Heart right ventricle (tissue), 16 donors: ENCODE results near the gene RANBP10. TPM values are rescaled to one million over a fixed set of nuclear protein-coding genes. Genes with fewer than 3 reads are reported as not detected.

ENCODE experiments used
- ATAC-seq, 8 donors: fragments of 200-7000 bp; cut with Tn5 transposase; one replicate each; pipeline ENCODE4 v1.9.1; 2020; ENCODE audit warnings: mild to moderate bottlenecking in 8 of 8, moderate library complexity in 8 of 8, moderate number of reproducible peaks in 1 of 8
- DNase-seq, 2 donors: peaks; one replicate each; pipeline ENCODE4 v3.0.0-alpha.2; 2020
- H3K27ac ChIP-seq, 10 donors: fragments of 200-600 bp; sonication (generic) in 2 of 10; one replicate each; pipeline versions ENCODE4 v1.5.0 to v1.8.0; 2020 to 2022; ENCODE audit warnings: mild to moderate bottlenecking in 3 of 10
- H3K27me3 ChIP-seq, 7 donors: fragments of 200-600 bp; one replicate each; pipeline ENCODE4 v1.8.0; 2021 to 2022; ENCODE audit warnings: mild to moderate bottlenecking in 2 of 7
- H3K36me3 ChIP-seq, 9 donors: fragments of 200-600 bp; sonication (generic) in 1 of 9; one replicate each; pipeline versions ENCODE4 v1.5.0 to v1.8.0; 2020 to 2022; ENCODE audit warnings: mild to moderate bottlenecking in 2 of 9
- H3K4me1 ChIP-seq, 9 donors: fragments of 200-600 bp; sonication (generic) in 1 of 9; one replicate each; pipeline versions ENCODE4 v1.5.0 to v1.8.0; 2020 to 2022; ENCODE audit warnings: mild to moderate bottlenecking in 4 of 9
- H3K4me3 ChIP-seq, 10 donors: fragments of 200-600 bp; sonication (generic) in 2 of 10; one replicate each; pipeline versions ENCODE4 v1.5.0 to v1.8.0; 2020 to 2022; ENCODE audit warnings: mild to moderate bottlenecking in 7 of 10, moderate library complexity in 2 of 10
- H3K9me3 ChIP-seq, 11 donors: fragments of 200-600 bp in 10 of 11; sonication (generic) in 2 of 11; one replicate each; pipeline versions ENCODE4 v1.5.0 to v1.8.0; 2013 to 2022; ENCODE audit warnings: mild to moderate bottlenecking in 2 of 11, control low read depth in 1 of 11, moderate library complexity in 1 of 11
- CTCF ChIP-seq, 9 donors: fragments of 200-600 bp; sonication (generic) in 2 of 9; IDR thresholded peaks; one replicate each; pipeline versions ENCODE4 v1.5.0 to v1.8.0; 2021 to 2022; ENCODE audit warnings: antibody characterized with exemption in 9 of 9, mild to moderate bottlenecking in 5 of 9, moderate library complexity in 1 of 9
- WGBS, 2 donors: extraction: QIAGEN DNeasy Blood & Tissue Kit; methylation state at CpG; one replicate each; pipeline ENCODE4 v1.1.7; 2013; ENCODE audit warnings: inconsistent platforms in 1 of 2; 5-methylcytosine and 5-hydroxymethylcytosine counted together
- intact Hi-C, 10 donors: fragments of 100-400 bp; cut with DNase I; formaldehyde crosslinking; loops; one replicate each; pipeline versions ENCODE4 v1.11.1 to v1.14.2; 2022
- polyA plus RNA-seq, 2 donors: library from polyadenylated mRNA; stranded (reverse); fragments of 200-250 nt; gene quantifications; one replicate each; pipeline ENCODE4 v1.2.3, GENCODE V29; 2013
- total RNA-seq, 10 donors: library from RNA; stranded (reverse); fragmentation: NEBNext Ultra II Directional in 3 of 10; extraction: Animal tissue kit (Norgen Biotek cat#: 25700) in 3 of 10; gene quantifications; one replicate each; pipeline versions ENCODE4 v1.2.1 to v1.2.4, GENCODE V29; 2021 to 2023
- donor health status: Arrhythmogenic right ventricular cardiomyopathy.
- donor health status: ischemic (EF 13 %, LVEDD 7.1; RV severe dilation, severe dysfunction).
- donor health status: healthy with polysubstance abuse.
- donor health status: DM: no; HTN: yes; CAD: no.
- donor health status: DM: no; HTN: no; CAD: no.
- donor health status: ischemic (EF 25% LVEDD 6.9; RV normal size, moderate dysfunction).
- donor health status: ischemic (EF 25% LVEDD 5.7; RV mildly dilated, moderate dysfunction).
- donor health status: healthy.
- donor health status: DM: yes; HTN: yes; CAD: no.
- donor health status: Ischemic cardiomyopathy.
- donor health status: ischemic (EF 35%, LVEDD 5.7; RV mildly dilated, moderate dysfunction).
- donor health status: nonischemic (EF 11% LVEDD 7.7; RV severe dilation, severe dysfunction).
- donor health status: DM: yes; HTN: yes; CAD: no.
- donor health status: PGD.
- donor health status: ischemic (EF 29% LVEDD 5.4; RV normal size, mild dysfunction).
- donor health status: nonischemic (EF 23%, LVEDD 6.1; RV moderate dilation, normal function).

The RANBP10 gene
- total and polyA plus RNA-seq, 12 donors = 6.4 to 21.6 (median 13.4) TPM

GRCh38 chr16:67729636-67730248, 76.6 kb downstream of the RANBP10 start:
- peaks cover 0 to 100% (median 60%) of the 10 kb centered on the region in 9 donors for H3K36me3 ChIP-seq
- DNase-seq (no peak), ATAC-seq (no peak)
- intact Hi-C loops = loop anchor here in 1 of 10 donors (10.0 kb wide), 1 partner anchor 65 kb away; no protein-coding TSS in a partner anchor
- no peak for TF ChIP-seq CTCF (IDR thresholded peaks at IDR 0.05)
- no peak overlapping the region for H3K27ac ChIP-seq
- no peak overlapping the region for H3K4me3 ChIP-seq
- no peaks in the 10 kb centered on the region for H3K27me3 ChIP-seq
- WGBS, 2 donors = 97% methylated on average over 14 of the region's 14 CpGs
- H3K4me1 ChIP-seq = no peaks in the 10 kb centered on the region
- no peaks in the 10 kb centered on the region for H3K9me3 ChIP-seq

- intact Hi-C loops = no loop called here
- peak in 1 of 8 donors; percentile 36 for ATAC-seq
These were observed 78.6 kb downstream of the RANBP10 start for GRCh38 chr16:67727521-67728485.

GRCh38 chr16:67726106-67727034, 80.0 kb downstream of the RANBP10 start:
- ATAC-seq (peak in 1 of 8 donors; percentile 15), DNase-seq (no peak)
- no peaks in the 10 kb centered on the region for H3K9me3 ChIP-seq
- no peak overlapping the region for H3K4me3 ChIP-seq
- intact Hi-C loops = no loop called here
- H3K27me3 ChIP-seq = no peaks in the 10 kb centered on the region
- no peaks in the 10 kb centered on the region for H3K4me1 ChIP-seq
- WGBS, 2 donors = 90 to 95% methylated on average over 8 of the region's 8 CpGs
- H3K27ac ChIP-seq = no peak overlapping the region
- peaks cover 0 to 89% (median 62%) of the 10 kb centered on the region in 9 donors for H3K36me3 ChIP-seq
- TF ChIP-seq CTCF (IDR thresholded peaks at IDR 0.05) = no peak

More at GRCh38 chr16:67727521-67728485, 78.6 kb downstream of the RANBP10 start:
- no peak for TF ChIP-seq CTCF (IDR thresholded peaks at IDR 0.05)
- no peaks in the 10 kb centered on the region for H3K27me3 ChIP-seq
- no peaks in the 10 kb centered on the region for H3K9me3 ChIP-seq
- 91 to 94% methylated on average over 22 of the region's 22 CpGs for WGBS, 2 donors
- no peak overlapping the region for H3K27ac ChIP-seq
- peaks cover 0 to 100% (median 67%) of the 10 kb centered on the region in 9 donors for H3K36me3 ChIP-seq
- H3K4me1 ChIP-seq = no peaks in the 10 kb centered on the region
- no peak overlapping the region for H3K4me3 ChIP-seq
- DNase-seq = no peak
